NCI-H82 treated with DMSO at 0.1 percent for 48 hours (cell line): ENCODE results near the gene SLC35F2.
"Not testable (repeated sequence)": the region's sequence is repeated elsewhere in the genome, so short reads cannot be mapped to it uniquely, and the experiment has no call there.

ENCODE experiments used
- DNase-seq: peaks from one replicate; lab custom pipeline; 2025; ENCODE audit not compliant: unreplicated experiment; lab: John Stamatoyannopoulos, UW

Gene SLC35F2

DNA sequence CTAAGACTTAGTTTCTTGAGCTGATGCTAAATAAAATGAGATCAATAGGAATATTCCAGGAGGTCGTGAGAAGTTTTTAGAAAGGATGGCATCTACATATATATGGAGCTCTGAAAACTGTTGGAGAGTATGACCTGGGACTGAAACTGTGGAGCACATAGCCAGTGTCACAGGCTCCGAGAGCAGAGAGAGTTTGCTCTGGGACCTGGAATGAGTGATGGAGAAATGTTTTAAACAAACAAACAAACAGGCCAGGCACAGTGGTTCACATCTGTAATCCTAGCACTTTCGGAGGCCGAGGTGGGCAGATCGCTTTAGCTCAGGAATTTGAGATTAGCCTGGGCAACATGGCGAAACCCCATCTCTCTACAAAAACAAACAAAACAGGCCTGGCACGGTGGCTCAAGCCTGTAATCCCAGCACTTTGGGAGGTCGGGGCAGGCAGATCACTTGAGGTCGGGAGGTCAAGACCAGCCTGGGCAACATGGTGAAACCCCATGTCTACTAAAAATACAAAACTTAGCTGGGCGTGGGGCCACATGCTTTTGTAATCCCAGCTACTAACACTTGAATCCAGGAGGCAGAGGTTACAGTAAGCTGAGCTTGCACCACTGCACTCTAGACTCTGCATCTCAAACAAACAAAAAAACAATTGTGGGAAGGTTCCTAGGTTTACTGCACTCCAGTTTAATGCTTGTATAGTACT is 67.1 kb downstream of the SLC35F2 start:
- no peak for DNase-seq

DNA sequence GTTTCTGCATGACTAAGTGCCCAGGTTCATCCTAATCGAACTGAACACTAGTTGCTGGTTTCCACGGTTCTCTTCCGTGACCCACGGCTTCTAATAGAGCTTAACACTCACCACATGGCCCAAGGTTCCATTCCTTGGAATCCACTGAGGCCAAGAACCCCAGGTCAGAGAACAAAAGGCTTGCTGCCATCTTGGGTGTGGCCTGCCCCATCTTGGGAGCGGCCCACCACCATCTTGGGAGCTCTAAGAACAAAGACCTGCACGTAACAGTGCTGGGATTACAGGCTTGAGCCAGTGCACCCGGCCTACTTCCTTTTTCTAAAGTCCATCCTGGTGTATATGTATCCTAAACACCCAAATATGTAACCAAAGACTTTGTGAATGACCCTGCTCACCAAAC is 68.8 kb downstream of the SLC35F2 start:
- DNase-seq = no peak

DNA sequence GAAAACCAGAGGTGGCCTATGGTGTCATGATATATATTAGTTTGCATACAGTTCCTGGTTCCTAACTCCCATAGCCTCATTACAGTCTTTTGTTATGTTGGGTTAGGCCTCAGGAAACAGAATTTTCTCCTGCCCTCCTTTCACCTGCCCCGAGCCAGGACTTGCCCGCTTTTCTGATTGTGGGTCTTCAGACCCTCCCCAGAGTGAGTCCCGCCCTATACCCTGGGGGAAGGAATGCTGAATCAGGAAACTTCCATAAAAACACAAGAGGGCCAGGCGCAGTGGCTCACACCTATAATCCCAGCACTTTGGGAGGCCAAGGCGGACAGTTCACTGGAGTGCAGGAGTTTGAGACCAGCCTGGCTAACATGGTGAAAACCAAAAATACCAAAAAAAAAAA is 70.9 kb downstream of the SLC35F2 start:
- DNase-seq = no peak

DNA sequence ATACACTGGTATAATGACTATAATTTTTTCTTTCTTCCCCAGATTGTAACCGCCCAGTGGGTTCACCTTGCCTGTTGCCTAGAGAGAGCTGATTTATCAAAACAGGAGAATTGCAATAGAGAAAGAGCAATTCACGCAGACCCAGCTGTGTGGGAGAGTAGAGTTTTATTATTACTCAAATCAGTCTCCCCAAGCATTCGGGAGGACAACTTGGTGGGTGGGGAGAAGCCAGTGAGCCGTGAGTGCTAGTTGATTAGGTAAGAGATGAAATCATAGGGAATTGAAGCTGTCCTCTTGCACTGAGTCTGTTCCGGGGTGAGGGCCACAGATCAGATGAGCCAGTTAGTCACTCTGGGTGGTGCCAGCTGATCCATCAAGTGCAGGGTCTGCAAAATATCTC is 73.2 kb downstream of the SLC35F2 start:
- DNase-seq = no peak

DNA sequence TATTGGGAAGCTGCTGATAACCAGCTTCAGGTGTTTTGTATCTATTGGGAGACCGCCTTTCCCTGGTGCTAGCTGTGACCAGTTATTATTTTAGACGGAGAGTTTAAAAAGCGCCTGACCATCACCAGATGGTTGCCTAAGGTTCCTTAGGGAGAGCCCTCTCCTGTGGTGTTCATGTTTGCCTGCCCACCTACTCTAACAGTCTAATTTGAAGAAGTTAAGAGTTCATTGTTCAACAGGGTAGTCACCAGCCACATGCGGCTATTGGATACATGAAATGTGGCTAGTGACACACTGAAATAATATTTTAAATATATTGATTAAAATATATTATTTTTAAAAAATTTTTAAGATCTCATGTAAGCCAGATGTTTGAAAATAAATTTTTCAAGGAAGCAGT is 75.5 kb downstream of the SLC35F2 start:
- no peak for DNase-seq

DNA sequence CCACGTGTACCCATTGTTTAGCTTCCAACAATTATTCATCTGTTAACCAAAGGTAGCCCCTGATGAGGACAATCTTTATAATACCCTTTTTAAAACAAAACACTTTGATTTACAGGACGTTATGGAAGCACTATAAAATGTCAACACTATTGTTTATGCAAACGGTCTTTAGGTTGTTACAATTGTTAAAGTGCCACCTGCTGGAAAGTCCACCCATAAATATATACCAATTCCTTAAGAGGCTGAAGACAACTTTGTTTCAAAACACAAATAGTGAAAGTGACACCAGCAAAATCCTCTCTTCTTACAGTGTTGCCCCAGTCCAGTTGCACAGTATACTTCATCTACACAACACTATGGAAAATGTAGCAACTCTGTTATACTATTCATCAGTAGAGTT is 77.8 kb downstream of the SLC35F2 start:
- DNase-seq = no peak

GRCh38 chr11:107780136-107780535 is 78.5 kb downstream of the SLC35F2 start:
- DNase-seq = no peak

DNA sequence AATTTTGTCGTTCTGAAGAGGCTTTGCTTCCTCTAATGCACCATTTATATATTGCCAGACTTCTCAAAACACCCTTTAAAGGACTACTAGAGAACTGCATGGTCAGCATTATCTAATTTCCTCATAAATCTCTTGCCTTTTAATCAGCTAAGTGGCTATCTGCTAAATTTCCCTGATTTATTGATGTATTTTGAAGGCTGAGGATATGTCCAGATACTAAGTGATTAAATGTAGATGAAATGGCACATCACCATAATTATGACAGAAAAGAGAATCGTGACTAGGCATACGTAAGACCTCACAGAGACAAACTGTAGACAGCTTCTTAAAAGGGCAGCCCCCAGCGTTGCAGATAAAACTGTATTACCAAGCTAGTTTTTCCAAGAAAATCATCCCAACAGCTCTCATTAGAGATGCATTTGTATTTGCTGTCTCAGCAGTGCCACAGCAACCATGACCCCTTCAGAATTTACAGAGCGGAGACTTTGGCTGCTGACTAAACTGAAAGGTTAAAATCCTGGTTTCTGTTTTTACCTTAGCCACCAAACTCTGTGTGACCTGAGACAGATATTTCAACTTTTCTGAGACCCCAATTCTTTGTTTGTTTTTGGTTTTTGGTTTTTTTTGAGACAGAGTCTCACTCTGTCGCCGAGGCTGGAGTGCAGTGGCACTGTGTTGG is 79.6 kb downstream of the SLC35F2 start:
- DNase-seq = no peak

GRCh38 chr11:107777110-107777509 is 81.5 kb downstream of the SLC35F2 start:
- no peak for DNase-seq

DNA sequence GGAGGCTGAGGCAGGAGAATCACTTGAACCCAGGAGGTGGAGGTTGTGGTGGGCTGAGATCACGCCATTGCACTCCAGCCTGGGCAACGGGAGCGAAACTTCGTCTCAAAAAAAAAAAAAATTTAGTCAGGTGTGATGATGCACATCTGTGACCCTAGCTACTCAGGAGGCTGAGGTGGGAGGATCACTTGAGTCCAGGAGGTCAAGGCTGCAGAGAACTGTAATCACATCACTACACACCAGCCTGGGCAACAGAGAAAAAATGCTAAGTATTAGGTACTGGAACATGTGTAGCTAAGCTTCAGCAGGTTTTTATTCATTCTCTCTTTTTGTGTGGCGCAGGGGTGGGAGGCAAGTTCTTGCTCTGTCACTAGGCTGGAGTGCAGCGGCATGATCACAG is 82.5 kb downstream of the SLC35F2 start:
- no peak for DNase-seq

DNA sequence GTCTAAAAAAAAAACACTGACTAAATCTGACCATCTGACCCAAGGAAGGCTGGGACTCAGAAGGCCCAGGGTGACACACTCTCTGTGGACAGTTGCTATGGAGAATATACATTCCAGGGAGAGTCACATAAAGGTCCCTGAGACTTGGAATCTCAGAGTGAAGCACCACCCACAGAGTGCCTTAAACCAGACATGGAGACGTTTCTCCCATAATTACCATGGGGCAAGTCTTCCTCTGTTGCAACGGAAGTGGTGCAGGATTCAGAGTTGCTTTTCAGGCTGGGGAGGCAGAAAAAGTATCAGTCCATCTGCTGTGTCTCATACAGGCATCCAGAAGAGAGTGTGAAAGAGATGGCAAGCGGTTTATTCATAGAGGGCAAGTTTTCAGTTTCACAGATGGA is 88.0 kb downstream of the SLC35F2 start:
- no peak for DNase-seq

DNA sequence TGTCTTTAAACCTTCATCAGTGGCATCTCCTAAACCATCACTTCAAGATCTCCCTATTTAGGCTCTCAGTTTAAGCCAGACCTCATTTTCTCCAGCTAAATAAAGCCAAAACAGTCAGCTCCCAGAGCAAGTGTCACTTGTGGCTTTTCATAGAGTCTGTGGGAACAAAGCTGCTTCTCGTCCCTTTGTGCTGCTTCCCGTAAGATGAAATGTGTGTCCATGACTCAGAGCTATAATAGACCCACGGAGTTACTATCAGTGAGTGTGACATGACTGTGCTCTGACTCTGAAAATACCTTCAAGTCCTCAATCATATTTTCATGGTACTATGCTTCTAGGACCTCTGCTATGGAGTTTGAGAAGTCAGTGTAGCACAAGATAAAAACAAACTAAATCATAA is 89.4 kb downstream of the SLC35F2 start:
- DNase-seq = no peak

DNA sequence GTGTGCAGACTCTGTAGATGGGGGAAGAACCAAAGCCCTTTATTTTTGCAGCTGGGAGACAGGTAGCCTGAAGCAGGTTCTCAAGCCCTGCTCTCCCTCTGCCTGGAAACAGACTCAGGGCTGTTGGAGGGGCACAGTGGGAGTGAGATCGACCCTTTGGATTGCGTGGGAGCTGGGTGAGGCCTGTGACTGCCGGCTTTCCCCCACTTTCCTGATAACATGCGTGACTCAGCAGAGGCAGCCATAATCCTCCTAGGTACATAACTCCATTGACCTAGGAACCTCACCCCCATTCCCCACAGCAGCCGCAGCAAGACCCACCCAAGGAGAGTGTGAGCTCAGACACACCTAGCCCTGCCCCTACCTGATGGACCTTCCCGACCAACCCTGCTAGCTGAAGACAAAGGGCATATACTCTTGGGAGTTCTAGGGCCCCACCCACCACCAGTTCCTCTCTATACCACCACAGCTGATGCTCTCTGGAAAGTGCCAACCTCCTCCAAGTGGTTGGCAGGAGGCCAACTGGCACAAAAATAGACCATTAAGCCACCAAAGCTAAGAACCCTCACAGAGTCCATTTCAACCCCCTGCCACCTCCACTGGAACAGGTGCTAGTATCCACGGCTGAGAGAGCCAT is 99.8 kb downstream of the SLC35F2 start:
- DNase-seq = not testable (repeated sequence)

GRCh38 chr11:107757661-107758060 is 100.9 kb downstream of the SLC35F2 start:
- DNase-seq = no peak

DNA sequence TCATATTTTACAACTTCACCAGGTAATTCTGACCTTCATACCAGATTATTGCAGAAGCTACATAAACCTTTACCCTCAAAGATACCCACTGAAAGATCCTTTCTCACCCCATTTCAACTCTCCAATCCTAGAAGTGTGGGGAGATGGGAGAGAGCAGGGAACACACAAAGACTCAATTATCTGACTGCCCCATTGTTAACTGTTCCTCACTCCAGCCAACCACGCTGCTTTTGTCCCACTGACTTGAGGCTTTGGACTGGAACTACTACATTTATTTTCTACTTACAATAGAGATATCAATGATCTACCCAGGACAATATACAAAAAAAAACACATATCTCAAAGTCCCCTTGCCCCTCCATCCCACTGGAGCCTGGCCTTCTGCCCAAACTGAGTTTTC is 102.0 kb downstream of the SLC35F2 start:
- DNase-seq = no peak

GRCh38 chr11:107752949-107753822 is 105.4 kb downstream of the SLC35F2 start:
- no peak for DNase-seq

DNA sequence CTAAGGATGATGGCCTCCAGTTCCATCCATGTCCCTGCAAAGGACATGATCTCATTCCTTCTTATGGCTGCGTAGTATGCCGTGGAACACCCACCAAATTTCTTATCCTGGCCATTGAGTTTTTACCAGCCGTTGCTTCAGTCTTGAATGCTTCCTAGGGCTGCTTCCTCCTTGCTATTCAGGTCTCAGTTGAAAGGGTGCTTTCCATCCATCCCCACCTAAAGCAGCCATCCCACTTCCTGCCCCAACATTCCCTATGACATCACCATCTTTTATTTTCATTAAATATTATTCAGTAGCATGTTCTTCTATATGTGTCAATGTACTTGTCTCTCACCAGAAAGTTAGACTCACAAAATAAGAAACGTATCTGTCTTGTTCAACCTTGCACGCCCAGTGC is 106.1 kb downstream of the SLC35F2 start:
- no peak for DNase-seq

GRCh38 chr11:107751082-107751481 is 107.5 kb downstream of the SLC35F2 start:
- no peak for DNase-seq

DNA sequence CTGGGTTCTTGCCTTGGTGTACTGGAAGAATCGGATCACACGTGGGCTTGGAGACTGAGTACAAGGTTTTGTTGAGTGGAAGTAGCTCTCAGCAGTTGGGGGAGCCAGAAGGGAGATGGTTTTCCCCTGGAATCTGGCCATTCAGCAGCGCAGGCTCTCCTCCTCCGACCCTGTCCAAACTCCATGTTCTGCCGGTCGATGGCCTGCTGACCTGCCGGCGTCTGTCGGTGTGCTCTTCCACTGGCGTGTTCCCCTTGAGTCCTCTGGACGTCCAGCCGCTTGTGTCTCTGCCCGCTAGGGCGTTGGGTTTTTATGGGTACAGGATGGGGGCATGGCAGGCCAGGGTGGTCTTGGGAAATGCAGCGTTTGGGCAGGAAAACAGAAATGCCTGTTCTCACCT is 108.3 kb downstream of the SLC35F2 start:
- no peak for DNase-seq

DNA sequence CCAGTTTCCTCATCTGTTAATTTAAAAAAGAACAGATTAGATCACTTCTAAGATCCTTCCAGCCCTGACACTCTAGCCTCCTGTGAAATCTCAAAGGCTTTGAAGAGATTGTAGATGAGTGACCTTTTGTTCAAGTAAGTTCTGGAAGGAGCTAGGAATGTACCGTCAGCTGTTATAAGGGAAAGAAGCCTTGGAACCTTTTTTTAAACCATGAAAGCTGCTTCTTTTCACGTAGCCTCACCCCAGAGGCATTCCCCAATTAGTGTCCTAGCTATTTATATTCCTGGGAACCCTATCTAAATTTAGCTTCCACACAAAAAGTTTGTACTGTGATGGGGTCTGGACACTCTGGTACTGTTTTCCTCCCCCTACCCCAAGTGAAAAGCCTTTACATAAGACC is 111.0 kb downstream of the SLC35F2 start:
- no peak for DNase-seq

GRCh38 chr11:107744736-107745135 is 113.9 kb downstream of the SLC35F2 start:
- no peak for DNase-seq
